GM19328 (cell line): ENCODE measurements around the gene IGFLR1.
"Not testable (repeated sequence)": the region's sequence is repeated elsewhere in the genome, so short reads cannot be mapped to it uniquely, and the experiment has no call there.

Experiments used
- ATAC-seq: cut with Tn5 transposase; IDR thresholded peaks from one replicate; pipeline ENCODE4 v1.9.1; 2021; ENCODE audit warnings: mild to moderate bottlenecking, moderate library complexity; ENCODE audit not compliant: unreplicated experiment

The IGFLR1 gene

GRCh38 chr19:35725216-35725861 lies 16.9 kb downstream of the IGFLR1 start:
- no peak for ATAC-seq

DNA sequence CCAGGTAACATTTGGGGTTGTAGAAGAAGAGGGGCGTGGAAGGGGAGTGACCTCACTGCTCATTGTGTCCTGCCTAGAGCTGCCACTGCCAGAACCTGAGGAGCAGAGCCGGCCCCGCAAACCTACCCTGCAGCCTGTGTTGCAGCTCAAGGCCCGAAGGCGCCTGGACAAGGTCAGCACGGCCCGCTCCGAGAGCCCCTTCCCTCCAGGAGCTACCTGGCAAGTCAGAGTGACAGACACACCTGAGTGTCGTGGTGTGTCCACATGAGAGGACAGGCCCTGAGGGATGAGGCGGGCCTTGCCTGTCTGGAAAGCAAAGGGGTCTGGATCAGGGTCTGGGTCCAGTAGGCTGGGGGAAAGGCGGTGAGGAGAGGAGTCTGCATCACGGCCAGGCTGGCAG lies 17.7 kb downstream of the IGFLR1 start:
- no peak for ATAC-seq

GRCh38 chr19:35724132-35724531 lies 18.1 kb downstream of the IGFLR1 start:
- ATAC-seq: not testable (repeated sequence)

DNA sequence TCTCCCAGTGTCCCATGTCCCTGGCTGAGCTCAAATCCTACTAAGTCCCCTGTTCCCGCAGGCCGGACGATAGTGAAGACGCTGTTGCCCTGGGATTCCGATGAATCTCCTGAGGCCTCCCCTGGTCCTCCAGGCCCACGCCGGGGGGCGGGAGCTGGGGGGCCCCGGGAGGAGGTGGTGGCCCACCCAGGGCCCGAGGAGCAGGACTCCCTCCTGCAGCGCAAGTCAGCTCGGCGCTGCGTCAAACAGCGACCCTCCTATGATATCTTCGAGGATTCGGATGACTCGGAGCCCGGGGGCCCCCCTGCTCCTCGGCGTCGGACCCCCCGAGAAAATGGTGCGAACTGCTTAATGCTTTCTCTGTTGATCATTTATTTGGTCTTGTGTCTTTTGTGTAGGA lies 18.6 kb downstream of the IGFLR1 start:
- ATAC-seq: no peak

DNA sequence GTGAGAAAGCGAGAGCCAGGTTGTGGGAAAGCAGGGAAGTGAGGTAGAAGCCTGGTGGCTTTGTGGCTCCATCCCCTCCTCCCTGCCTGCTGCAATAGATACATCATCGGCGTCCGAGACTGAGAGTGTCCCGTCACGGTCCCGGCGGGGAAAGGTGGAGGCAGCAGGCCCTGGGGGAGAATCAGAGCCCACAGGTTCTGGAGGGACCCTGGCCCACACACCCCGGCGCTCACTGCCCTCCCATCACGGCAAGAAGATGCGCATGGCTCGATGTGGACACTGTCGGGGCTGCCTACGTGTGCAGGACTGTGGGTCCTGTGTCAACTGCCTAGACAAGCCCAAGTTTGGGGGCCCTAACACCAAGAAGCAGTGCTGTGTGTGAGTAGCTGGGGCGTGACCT lies 19.4 kb downstream of the IGFLR1 start:
- no peak for ATAC-seq

DNA sequence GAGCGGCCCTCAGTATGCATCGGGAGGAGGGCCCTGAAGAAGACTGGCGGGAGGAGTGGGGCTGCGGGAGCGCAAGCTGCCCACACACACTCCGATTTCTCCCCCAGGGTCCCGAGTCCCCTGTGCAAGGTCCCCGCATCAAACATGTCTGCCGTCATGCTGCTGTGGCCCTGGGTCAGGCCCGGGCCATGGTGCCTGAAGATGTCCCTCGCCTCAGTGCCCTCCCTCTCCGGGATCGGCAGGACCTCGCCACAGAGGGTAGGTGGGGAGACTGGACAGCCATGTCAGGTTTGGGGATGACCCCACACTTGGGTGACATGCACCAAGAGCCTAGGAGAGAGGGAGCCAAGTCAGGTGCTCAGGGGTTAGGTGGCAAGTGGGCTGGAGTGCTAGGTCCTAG lies 19.8 kb downstream of the IGFLR1 start:
- ATAC-seq: no peak

GRCh38 chr19:35721374-35721773 lies 20.9 kb downstream of the IGFLR1 start:
- no peak for ATAC-seq

GRCh38 chr19:35720648-35721047 lies 21.6 kb downstream of the IGFLR1 start:
- ATAC-seq: no peak

GRCh38 chr19:35720163-35720524 lies 22.1 kb downstream of the IGFLR1 start:
- no peak for ATAC-seq

GRCh38 chr19:35719402-35720162 lies 22.7 kb downstream of the IGFLR1 start:
- no peak for ATAC-seq

DNA sequence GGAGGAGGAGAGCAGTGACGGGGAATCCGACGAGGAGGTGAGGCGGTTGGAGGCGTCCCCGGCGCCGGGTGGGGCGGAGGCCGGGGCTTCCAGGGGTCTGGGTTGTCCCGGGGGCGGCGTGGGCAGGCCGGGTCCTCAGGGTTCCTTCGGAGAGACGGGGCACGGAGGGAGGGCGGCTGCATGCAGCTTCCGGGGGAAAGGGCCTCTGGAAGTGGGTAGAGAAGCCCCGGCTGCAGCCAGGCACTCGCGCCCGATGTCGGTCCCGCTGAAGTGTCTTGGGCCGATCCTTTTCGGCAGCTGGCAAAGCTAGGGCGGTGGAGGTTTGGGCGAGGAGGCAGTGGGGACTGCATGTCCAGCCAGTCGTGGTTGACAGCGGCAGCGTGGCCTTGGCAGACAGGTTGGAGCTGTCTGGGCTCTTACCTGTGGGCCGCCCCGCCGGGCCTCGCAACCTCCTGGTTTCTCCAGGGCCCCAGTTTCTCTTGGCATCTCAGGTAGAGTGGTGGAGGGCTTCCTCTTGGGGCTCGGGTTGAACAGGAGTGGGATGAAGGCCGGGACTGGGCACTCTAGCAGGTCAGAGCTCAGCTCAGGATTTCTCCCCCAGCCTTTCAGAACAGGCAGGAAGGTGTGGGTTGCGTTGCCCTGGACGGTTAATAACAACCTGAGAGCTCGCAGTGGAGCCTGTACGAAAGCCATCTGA lies 23.8 kb downstream of the IGFLR1 start:
- no peak for ATAC-seq

- ATAC-seq: no peak
Observed at GRCh38 chr19:35717665-35718344, 24.4 kb downstream of the IGFLR1 start, which contains the start of gene KMT2B. Gene KMT2B, plus strand, starts transcription at chr19:35718003. Its CDS starts 16 bp downstream, at chr19:35718019.

DNA sequence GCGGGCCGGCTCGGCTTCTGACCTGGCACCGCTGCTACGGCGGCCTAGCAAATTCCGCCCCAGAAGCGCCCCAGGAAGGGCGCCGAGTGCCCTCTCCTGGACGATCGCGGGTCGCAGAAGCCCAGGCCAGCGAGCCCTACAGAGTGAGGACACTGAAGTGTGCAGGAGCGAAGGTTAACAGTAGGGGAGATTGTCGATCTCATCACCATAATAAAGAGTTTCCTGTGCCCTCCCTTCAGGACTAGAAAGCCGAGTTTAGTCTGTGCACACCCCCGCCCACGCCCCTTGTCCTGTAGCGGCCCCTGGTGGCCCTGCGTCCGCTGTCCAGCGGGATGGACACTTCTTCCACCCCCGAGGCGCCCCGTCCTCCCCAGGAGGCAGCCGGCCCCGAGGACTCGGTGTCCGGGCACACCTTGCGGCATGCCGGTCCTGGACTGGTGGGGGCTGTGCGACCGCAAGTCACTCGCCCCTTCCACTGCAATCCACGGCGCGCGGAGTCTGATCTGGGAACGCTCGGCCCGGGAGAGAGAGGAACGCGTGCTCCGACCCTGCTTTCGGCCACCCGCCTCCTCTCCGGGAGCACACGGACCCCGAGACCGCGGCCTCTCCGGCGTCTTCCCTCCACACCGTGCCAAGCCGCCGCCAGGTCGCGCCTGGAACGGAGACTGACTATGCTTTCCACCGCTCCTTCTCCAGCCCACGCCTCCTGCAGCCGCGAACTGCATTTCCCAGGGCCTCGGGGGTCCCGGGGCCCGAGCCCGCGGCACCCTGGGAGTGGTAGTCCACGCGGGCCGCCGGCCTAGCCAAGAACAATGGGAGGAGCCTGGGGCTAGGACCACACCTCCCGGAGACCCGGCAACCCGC lies 25.2 kb downstream of the IGFLR1 start:
- peak; percentile 57 for ATAC-seq

- no peak for ATAC-seq
Observed at GRCh38 chr19:35715981-35716800, 26.1 kb downstream of the IGFLR1 start.

- no peak for ATAC-seq
Observed at GRCh38 chr19:35715355-35715809, 26.9 kb downstream of the IGFLR1 start.

GRCh38 chr19:35714601-35715354 lies 27.5 kb downstream of the IGFLR1 start:
- ATAC-seq: no peak

GRCh38 chr19:35713904-35714495 lies 28.3 kb downstream of the IGFLR1 start:
- ATAC-seq: no peak

GRCh38 chr19:35713506-35713850 lies 28.8 kb downstream of the IGFLR1 start:
- ATAC-seq: no peak
